Suprapubic skin (tissue), 4 donors: ENCODE measurements around the gene POR.

ENCODE experiments used
- CTCF ChIP-seq, 2 donors: fragments of 200-600 bp in 1 of 2; fragments of 450-650 bp in 1 of 2; sonication (generic) in 1 of 2; IDR thresholded peaks; one replicate each; pipeline ENCODE4 v1.5.1; 2016 to 2019; ENCODE audit warnings: antibody characterized with exemption in 2 of 2, mild to moderate bottlenecking in 1 of 2, moderate library complexity in 1 of 2
- EP300 ChIP-seq: sonication (generic); formaldehyde crosslinking; IDR thresholded peaks from one replicate; pipeline ENCODE4 v1.6.1; 2017; ENCODE audit warnings: antibody characterized with exemption
- POLR2A ChIP-seq, 2 donors: fragments of 450-650 bp; IDR thresholded peaks; one replicate each; pipeline ENCODE4 v1.6.1; 2017; ENCODE audit warnings: antibody characterized with exemption in 2 of 2, mild to moderate bottlenecking in 2 of 2, moderate library complexity in 2 of 2
- POLR2AphosphoS5 ChIP-seq, 3 donors: sonication (generic); formaldehyde crosslinking; IDR thresholded peaks; one replicate each; pipeline ENCODE4 v1.6.1; 2017; ENCODE audit warnings: antibody characterized with exemption in 3 of 3

- TF ChIP-seq POLR2A (IDR thresholded peaks at IDR 0.05) (no peak), POLR2AphosphoS5 (IDR thresholded peaks at IDR 0.05) (no peak), CTCF (IDR thresholded peaks at IDR 0.05) (no peak), EP300 (no peak)
These were observed 73.0 kb downstream of the POR start for GRCh38 chr7:75987805-75988567.
